ENCODE measurements around the gene KIF26B.

- TF ChIP-seq, protein P1, sequence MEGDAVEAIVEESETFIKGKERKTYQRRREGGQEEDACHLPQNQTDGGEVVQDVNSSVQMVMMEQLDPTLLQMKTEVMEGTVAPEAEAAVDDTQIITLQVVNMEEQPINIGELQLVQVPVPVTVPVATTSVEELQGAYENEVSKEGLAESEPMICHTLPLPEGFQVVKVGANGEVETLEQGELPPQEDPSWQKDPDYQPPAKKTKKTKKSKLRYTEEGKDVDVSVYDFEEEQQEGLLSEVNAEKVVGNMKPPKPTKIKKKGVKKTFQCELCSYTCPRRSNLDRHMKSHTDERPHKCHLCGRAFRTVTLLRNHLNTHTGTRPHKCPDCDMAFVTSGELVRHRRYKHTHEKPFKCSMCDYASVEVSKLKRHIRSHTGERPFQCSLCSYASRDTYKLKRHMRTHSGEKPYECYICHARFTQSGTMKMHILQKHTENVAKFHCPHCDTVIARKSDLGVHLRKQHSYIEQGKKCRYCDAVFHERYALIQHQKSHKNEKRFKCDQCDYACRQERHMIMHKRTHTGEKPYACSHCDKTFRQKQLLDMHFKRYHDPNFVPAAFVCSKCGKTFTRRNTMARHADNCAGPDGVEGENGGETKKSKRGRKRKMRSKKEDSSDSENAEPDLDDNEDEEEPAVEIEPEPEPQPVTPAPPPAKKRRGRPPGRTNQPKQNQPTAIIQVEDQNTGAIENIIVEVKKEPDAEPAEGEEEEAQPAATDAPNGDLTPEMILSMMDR (IDR thresholded peaks at IDR 0.05; ENCODE audit: borderline replicate concordance, extremely low read depth, low read length, poor library complexity, severe bottlenecking), result no peak
- TF ChIP-seq EZH2 (IDR thresholded peaks at IDR 0.05; ENCODE audit: borderline replicate concordance, low read depth, low read length, severe bottlenecking), result no peak
Observed at GRCh38 chr1:245411245-245412036, 256.7 kb downstream of the KIF26B start.

All from DND-41 (cell line).